GM21367 (cell line): Measurements from ENCODE around the gene CLPTM1.
"Not testable (repeated sequence)": the region's sequence is repeated elsewhere in the genome, so short reads cannot be mapped to it uniquely, and the experiment has no call there.

Experiments
- ATAC-seq: cut with Tn5 transposase; IDR thresholded peaks from one replicate; pipeline ENCODE4 v1.9.1; 2021; ENCODE audit not compliant: unreplicated experiment

The CLPTM1 gene

DNA sequence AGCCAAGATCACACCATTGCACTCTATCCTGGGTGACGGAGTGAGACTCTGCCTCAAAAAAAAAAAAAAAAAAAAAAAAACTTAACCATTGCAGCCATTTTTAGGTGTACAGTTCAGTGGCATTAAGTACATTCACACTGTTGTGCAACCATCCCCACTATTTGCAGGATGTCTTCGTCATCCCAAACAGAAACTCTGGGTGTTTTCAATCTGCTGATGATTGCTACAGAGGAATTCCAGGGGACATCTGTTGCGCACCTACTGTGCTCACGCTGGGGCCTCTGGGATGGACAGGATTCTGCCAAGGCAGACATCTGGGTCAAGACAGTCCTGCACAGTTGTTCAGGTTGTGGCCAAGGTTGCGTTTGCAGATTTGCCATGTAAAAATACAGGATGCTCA lies 15.5 kb upstream of the CLPTM1 start:
- no peak for ATAC-seq

DNA sequence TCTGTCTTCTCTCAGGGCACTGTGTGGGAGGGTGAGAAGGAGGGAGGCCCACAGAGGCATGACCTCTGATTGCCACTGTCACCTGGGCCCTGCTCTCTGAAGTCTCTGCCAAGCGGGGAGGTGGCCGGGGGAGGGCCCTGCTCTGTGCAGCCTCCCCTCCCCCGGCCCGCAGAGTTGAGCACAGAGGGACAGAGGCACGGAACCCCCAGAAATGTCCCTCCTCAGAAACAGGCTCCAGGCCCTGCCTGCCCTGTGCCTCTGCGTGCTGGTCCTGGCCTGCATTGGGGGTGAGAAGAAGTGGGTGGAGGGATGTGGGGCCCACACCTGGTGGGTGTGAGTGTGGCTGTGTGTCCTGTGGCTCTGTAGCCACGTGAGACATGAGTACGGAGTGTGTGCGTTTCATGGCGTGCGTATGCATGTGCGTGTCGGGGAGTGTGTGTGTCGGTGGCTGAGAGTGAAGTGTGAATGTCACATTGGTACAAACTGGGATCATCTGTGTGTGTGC lies 13.1 kb upstream of the CLPTM1 start, which contains the start of gene APOC4:
TSS of gene APOC4 (plus strand) at position 171 of the 505 bp plus-strand sequence. CDS start at position 212, 41 bp downstream.
- ATAC-seq, result no peak

GRCh38 chr19:44943801-44944249 lies 11.4 kb upstream of the CLPTM1 start:
- no peak for ATAC-seq

DNA sequence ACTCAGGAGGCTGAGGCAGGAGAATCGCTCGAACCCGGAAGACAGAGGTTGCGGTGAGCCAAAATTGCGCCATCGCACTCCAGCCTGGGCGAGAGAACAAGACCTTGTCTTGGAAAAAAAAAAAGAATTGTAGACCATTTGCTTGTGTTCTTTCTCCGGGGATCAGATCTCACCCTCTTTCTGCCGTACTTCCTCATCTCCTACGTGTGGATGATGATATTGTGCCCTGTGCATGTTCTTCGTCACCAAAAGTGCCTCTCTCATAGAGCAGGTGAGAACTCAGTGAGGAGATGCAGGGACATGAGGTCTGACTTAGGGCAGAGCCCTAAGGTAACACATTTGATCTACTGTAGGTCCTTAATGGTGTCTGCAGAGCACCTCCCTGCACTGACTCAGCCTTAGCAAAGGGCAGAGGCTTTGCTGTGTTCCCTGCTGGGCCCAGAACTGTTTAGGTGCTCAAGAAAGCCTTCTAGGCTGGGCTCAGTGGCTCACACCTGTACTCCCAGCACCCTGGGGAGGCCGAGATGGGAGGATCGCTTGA lies 8.1 kb upstream of the CLPTM1 start:
- ATAC-seq, result no peak

DNA sequence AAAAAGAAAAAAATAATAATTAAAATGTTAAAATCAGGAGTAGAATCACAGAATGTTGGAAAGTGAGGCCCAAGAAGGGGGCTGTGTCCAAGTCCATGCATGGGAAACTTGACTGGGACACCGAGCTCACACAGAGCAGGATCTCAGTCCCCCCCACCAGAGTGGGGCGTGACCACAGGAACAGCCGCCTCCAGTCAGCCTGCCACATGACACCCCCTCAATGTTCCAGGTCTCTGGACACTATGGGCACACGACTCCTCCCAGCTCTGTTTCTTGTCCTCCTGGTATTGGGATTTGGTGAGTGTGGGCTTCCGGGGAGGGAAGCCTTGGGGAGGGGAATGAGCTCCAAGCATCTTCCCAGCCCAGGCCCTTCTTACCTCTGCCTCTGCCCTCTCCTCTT lies 6.9 kb upstream of the CLPTM1 start:
- ATAC-seq, result no peak

- ATAC-seq, result no peak
Observed at GRCh38 chr19:44948763-44949374, 6.3 kb upstream of the CLPTM1 start.

DNA sequence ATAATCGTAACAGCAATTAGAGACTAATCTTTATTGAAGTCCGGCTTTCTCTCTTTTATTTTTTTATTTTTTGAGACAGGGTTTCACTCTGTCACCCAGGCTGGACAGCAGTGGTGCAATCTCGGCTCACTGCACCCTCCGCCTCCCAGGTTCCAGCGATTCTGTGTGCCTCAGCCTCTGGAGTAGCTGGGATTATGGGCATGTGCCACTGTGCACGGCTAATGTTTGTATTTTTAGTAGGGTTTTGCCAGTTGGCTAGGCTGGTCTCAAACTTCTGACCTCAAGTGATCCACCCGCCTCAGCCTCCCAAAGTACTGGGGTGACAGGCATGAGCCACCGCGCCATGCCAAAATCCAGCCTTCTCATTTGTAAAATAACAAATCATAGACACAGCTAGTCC lies 5.6 kb upstream of the CLPTM1 start:
- no peak for ATAC-seq

DNA sequence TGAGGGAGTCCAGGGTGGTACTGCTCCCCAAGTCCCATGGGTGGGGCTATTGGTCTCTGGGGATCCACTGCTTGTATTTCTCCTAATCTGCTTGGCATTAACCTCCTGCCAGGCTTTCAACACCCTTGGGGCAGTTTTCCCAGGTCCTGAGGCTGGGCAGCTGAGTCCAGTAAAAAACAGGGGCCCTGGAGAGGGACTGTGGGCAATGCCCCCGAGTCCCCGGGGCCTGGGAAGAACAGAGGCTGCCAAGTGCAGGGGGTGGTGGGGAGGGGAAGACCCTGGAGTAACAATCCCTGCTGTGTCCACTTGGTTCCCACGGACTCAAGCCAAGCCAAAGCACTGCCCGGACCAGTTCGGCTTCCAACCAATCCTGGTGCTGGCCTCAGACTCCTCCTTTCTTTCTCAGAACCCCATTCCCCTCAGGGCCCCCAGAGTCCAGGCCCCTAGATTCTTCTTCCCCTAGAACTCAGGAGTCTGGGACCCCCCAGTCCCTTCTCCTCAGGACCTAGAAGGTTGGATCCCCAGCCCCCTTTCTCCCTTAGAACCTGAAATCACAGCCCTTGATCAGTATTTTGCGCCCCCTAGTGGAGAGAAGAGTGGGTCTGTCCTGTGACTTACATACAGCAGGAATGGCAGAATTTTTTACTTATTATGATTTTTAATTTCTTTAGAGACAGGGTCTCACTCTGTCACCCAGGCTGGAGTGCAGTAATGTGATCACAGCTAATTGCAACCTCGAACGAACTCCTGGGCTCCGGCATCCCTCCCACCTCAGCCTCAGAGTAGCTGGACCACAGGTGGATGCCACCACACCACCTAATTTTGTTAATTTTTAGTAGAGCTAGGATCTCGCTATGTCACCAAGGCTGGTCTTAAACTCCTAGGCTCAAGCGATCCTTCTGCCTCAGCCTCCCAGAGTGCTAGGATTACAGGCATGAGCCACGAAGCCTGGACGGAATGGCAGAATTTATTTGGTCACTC lies 3.7 kb upstream of the CLPTM1 start:
- no peak for ATAC-seq

GRCh38 chr19:44954278-44954648 lies 917 bp upstream of the CLPTM1 start:
- ATAC-seq, result no peak

DNA sequence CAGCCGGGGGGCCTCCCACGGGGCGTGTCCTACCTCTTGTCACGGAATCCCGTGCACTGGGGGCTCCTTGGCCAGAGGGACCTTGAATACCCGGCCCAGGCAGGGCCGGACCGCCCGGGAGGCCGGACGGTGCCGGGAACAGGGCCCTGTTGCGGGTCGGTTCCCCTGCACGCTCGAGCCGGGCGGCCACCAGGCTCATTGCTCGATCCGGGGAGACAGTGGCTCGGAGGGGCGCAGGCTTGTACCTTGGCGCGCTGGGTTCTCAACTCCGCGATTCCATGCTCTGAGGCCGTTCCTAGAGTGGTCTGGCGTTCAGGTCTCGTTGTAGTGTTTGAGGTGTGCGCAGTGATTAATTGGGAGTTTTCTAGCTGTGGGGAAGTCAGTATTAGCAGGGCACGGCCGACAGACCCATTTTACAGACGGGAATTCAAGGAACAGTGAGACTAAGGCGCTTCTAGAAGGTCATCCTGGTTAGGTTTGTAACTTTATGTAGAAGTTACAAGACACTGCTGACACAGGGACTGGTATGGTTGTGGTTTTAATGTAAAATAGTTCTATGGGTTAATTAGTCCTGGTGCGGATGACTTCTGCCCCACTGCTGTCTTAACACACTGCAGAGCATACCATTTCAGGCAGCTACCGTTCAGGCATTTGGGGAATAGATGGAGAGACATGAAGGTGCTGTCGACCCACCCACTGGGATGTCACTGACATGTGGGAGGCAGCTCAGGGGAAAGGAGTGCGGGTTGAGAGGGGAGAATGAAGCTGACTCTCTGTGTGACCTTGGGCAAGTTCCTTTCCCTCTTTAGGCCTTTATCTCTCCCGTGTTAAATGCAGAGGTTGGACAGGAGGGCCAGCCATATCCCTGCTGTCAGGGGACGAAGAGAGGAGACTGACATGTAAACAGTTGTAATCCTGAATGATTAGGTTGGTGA lies 592 bp downstream of the CLPTM1 start:
- no peak for ATAC-seq

GRCh38 chr19:44957526-44957925 lies 2.3 kb downstream of the CLPTM1 start:
- no peak for ATAC-seq

DNA sequence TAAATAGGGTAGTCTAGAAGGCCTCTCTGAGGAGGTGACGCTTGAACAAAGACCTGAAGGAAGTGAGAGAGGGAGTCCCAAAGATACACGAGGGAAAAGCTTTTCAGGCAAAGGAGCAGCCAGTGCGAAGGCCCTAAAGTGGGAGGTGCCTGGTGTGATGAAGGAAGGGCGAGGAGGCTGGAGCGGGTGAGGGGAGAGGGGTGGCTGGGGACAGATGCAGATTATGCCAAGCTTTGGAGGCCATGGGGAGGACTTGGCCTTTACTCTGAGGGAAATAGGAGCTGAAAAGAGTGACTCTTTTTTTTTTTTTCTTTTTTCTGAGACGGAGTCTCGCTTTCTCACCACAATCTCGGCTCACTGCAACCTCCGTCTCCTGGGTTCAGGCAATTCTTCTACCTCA lies 2.9 kb downstream of the CLPTM1 start:
- no peak for ATAC-seq

DNA sequence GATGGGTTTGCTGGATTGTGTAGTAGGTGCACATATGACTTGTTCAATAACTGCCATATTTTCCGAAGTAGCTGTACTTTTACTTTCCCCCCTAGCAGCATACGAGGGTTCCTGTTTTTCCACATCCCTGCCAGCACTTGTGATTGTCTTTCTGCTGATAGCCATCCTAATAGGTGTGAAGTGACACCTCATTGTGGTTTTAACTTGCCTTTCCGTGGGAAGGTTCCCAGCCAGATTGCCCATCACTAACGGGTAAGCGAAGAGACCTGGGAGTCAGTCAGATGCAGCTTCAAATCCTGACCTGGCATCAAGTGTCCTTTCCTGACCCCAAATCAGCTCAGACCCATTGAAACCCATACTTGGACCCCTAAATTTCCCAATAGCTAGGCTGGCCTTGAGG lies 4.5 kb downstream of the CLPTM1 start:
- ATAC-seq, result no peak

DNA sequence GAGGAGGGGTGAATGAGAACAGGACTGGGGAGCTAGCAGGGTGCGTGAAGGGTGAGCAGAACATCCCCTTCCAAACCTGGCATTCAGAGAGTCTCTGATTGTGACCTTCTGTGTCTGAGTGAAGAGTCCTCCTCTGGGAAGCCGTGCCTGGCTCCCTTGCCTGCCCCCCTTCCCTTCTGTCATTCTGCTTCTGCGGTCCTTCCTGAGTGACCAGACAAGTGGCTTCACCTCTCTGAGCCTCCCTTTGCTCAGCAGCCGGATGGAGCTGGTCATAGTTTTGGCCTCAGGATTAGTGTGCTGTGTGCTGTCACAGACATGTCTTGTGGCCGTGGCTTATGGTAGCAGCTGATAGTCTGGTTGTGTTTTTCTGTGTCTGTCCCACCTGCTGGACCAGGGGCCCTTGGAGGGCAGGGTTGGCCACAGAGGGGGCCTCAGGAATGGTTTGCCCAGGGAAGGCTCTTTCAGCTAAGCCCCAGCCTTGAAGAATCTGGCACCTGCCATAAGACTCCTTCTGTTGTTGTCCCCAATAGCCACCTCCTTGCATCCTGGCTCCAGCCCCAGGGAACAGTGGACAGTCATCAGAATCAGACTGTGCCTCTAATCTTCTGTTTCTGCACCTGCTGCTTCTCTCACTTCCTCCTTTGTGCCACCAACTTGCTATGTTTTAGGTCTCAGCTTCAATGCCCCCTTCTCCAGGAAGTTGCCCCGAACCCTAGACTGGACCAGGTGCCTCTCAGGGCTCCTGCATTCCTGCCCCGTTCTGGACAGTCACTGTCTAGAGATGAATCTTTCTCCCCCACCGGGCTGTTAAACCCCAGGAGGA lies 5.9 kb downstream of the CLPTM1 start:
- no peak for ATAC-seq

DNA sequence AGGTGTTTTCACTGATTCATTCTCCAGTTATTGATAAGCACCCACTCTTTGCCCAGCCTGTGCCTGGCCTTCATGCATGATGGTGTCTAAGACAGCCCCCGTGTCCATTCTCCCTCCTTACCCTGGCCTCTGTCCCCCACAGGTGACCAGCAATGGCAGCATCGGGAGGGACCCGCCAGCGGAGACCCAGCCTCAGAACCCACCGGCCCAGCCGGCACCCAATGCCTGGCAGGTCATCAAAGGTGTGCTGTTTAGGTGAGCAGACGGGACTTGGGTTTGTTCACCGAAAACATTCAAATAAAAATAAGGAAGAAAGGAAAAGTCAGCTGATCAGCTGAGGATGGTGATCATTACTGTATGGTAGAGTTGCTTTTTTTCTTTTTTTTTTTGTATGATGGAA lies 6.6 kb downstream of the CLPTM1 start:
- ATAC-seq, result no peak

DNA sequence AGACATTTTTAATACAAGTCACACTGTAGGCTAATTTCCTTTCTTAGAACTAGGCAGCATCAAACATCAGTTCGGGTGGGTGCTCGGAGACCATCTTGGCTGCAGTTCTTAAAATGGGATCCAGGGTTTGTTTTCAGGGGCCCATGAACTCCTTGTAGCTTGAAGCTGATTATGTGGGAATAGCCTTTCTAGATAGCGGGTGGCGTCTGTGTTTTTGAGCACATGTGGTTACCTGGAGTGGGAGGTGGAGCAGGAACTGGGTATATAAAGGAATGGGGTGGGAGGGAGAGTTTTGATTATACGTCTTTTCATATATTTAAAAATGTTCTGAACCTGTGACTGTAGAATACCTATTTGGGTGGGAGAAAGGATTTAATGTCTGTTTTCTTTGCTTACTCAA lies 12.9 kb downstream of the CLPTM1 start:
- no peak for ATAC-seq

DNA sequence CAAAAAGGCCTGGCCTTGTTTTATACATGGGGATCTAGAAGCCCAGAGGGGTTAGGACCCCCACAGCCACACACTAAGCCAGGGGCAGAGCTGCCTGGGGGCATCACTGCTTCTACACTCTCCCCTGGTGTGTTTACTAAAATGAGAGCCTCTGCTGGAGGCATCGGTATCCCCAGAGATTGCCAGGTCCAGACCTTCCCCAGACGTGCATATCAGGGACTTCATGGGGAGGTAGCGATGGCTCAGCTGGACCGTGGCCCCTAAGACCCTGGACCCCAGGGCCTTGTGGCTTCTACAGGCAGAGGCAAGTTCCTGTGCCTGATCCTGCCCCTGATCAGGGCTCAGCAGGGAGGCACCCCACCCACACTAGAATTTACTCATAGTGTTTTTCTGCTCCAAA lies 13.5 kb downstream of the CLPTM1 start:
- ATAC-seq, result no peak

DNA sequence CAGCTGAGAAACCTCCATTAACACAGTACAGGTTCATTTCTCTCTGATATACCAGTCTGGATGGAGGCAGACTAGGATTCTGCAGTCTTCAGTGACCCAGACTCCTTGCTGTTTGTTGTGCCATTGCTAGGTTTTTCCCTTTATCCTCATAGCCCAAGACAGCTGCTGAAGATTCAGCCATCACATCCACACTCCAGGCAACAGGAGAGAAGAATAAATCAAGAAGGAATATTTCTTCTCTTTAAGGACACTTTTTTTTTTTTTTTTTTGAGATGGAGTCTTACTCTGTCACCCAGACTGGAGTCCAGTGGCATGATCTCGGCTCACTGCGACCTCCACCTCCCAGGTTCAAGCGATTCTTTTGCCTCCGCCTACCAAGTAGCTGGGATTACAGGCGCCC lies 14.3 kb downstream of the CLPTM1 start:
- no peak for ATAC-seq

GRCh38 chr19:44971451-44971850 lies 16.3 kb downstream of the CLPTM1 start:
- ATAC-seq, result not testable (repeated sequence)

GRCh38 chr19:44972802-44973201 lies 17.6 kb downstream of the CLPTM1 start:
- ATAC-seq, result no peak
